Suprapubic skin (tissue), 3 donors: ENCODE measurements around the gene TMEM260.

ENCODE experiments used
- POLR2A ChIP-seq, 2 donors: fragments of 450-650 bp; IDR thresholded peaks; one replicate each; pipeline ENCODE4 v1.6.1; 2017; ENCODE audit warnings: antibody characterized with exemption in 2 of 2, mild to moderate bottlenecking in 2 of 2, moderate library complexity in 2 of 2
- TF ChIP-seq, protein P1 (sequence below), 2 donors: fragments of 200-600 bp in 1 of 2; fragments of 450-650 bp in 1 of 2; sonication (generic) in 1 of 2; IDR thresholded peaks; one replicate each; pipeline ENCODE4 v1.5.1; 2016 to 2019; ENCODE audit warnings: antibody characterized with exemption in 2 of 2, mild to moderate bottlenecking in 1 of 2, moderate library complexity in 1 of 2

DNA sequence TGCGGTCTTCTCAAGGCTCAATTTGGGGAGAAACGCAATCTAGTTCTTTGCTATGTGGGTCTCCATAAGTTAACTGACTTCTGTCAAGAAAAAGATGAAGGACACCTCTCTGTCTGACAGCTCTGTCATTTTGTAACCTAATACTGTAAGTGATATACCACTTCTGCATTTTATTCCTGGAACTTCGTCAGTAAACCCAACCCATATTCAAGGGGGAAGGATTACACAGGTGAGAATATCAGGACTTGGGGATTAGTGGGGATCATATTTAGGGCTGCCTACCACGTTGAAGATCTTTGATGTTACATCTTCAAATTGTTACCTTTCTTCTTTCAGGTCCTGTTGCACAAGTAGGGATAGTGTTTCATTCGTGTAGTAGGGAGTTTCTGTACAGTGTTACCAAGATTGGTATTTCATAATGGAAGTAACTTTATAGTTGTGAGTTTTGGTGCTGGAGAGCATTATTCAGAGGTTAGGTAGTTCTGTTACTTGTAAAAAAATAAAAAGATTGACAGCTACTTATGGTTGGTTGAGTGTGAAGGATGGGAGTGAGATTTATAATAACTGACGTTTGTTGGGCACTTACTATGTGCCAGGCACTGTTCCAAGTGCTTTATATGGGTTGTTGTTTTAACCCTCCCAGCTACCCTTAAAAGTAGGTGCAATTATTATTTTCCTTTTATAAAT lies 1.6 kb downstream of the TMEM260 start:
- TF ChIP-seq, protein P1, sequence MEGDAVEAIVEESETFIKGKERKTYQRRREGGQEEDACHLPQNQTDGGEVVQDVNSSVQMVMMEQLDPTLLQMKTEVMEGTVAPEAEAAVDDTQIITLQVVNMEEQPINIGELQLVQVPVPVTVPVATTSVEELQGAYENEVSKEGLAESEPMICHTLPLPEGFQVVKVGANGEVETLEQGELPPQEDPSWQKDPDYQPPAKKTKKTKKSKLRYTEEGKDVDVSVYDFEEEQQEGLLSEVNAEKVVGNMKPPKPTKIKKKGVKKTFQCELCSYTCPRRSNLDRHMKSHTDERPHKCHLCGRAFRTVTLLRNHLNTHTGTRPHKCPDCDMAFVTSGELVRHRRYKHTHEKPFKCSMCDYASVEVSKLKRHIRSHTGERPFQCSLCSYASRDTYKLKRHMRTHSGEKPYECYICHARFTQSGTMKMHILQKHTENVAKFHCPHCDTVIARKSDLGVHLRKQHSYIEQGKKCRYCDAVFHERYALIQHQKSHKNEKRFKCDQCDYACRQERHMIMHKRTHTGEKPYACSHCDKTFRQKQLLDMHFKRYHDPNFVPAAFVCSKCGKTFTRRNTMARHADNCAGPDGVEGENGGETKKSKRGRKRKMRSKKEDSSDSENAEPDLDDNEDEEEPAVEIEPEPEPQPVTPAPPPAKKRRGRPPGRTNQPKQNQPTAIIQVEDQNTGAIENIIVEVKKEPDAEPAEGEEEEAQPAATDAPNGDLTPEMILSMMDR (IDR thresholded peaks at IDR 0.05), result no peak
- TF ChIP-seq POLR2A (IDR thresholded peaks at IDR 0.05), result no peak
